HEK293T (cell line): Measurements from ENCODE around the gene TMEM273.

Experiments
- ARNT ChIP-seq: fragments of 450-650 bp; IDR thresholded peaks from 2 replicates; pipeline ENCODE4 v1.6.1; 2017; ENCODE audit warnings: mild to moderate bottlenecking
- BHLHE40 ChIP-seq: fragments of 450-650 bp; IDR thresholded peaks from 2 replicates; pipeline ENCODE4 v1.6.1; 2016; ENCODE audit warnings: mild to moderate bottlenecking, moderate library complexity, borderline replicate concordance
- ELF4 ChIP-seq: fragments of 450-650 bp; IDR thresholded peaks from 2 replicates; pipeline ENCODE4 v1.6.1; 2017; ENCODE audit warnings: antibody characterized with exemption
- FOXK2 ChIP-seq: fragments of 450-650 bp; IDR thresholded peaks from 2 replicates; pipeline ENCODE4 v1.6.1; 2016; ENCODE audit warnings: mild to moderate bottlenecking
- HDGF ChIP-seq: fragments of 450-650 bp; IDR thresholded peaks from 2 replicates; pipeline ENCODE4 v1.6.1; 2017; ENCODE audit warnings: antibody characterized with exemption, borderline replicate concordance
- NFRKB ChIP-seq: fragments of 450-650 bp; IDR thresholded peaks from 2 replicates; pipeline ENCODE4 v1.6.1; 2016; ENCODE audit warnings: mild to moderate bottlenecking, moderate library complexity
- SP1 ChIP-seq: fragments of 450-650 bp; IDR thresholded peaks from 2 replicates; pipeline ENCODE4 v1.6.1; 2017
- SUZ12 ChIP-seq: fragments of 450-650 bp; IDR thresholded peaks from 2 replicates; pipeline ENCODE4 v1.6.1; 2016; ENCODE audit warnings: mild to moderate bottlenecking
- TARDBP ChIP-seq: fragments of 450-650 bp; IDR thresholded peaks from 2 replicates; pipeline ENCODE4 v1.6.1; 2016
- ZNF384 ChIP-seq: fragments of 450-650 bp; IDR thresholded peaks from 2 replicates; pipeline ENCODE4 v1.6.1; 2016

- TF ChIP-seq TARDBP (no peak), SUZ12 (no peak), SP1 (no peak), HDGF (no peak), FOXK2 (no peak), ZNF384 (no peak), NFRKB (no peak), BHLHE40 (no peak), ELF4 (no peak), ARNT (no peak)
Observed at GRCh38 chr10:49172777-49173132, 15.4 kb downstream of the TMEM273 start.
